Hematopoietic multipotent progenitor cell treated with erythropoietin and hydrocortisone succinate and interleukin-3 and kit ligand, for 6 days (in vitro differentiated cells): Measurements from ENCODE around the gene NEMF.
"Not testable (repeated sequence)": the region's sequence is repeated elsewhere in the genome, so short reads cannot be mapped to it uniquely, and the experiment has no call there.

Source experiments
- DNase-seq: peaks from one replicate; pipeline ENCODE4 v3.0.0-alpha.2; 2015

Gene NEMF, protein sequence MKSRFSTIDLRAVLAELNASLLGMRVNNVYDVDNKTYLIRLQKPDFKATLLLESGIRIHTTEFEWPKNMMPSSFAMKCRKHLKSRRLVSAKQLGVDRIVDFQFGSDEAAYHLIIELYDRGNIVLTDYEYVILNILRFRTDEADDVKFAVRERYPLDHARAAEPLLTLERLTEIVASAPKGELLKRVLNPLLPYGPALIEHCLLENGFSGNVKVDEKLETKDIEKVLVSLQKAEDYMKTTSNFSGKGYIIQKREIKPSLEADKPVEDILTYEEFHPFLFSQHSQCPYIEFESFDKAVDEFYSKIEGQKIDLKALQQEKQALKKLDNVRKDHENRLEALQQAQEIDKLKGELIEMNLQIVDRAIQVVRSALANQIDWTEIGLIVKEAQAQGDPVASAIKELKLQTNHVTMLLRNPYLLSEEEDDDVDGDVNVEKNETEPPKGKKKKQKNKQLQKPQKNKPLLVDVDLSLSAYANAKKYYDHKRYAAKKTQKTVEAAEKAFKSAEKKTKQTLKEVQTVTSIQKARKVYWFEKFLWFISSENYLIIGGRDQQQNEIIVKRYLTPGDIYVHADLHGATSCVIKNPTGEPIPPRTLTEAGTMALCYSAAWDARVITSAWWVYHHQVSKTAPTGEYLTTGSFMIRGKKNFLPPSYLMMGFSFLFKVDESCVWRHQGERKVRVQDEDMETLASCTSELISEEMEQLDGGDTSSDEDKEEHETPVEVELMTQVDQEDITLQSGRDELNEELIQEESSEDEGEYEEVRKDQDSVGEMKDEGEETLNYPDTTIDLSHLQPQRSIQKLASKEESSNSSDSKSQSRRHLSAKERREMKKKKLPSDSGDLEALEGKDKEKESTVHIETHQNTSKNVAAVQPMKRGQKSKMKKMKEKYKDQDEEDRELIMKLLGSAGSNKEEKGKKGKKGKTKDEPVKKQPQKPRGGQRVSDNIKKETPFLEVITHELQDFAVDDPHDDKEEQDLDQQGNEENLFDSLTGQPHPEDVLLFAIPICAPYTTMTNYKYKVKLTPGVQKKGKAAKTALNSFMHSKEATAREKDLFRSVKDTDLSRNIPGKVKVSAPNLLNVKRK

DNA sequence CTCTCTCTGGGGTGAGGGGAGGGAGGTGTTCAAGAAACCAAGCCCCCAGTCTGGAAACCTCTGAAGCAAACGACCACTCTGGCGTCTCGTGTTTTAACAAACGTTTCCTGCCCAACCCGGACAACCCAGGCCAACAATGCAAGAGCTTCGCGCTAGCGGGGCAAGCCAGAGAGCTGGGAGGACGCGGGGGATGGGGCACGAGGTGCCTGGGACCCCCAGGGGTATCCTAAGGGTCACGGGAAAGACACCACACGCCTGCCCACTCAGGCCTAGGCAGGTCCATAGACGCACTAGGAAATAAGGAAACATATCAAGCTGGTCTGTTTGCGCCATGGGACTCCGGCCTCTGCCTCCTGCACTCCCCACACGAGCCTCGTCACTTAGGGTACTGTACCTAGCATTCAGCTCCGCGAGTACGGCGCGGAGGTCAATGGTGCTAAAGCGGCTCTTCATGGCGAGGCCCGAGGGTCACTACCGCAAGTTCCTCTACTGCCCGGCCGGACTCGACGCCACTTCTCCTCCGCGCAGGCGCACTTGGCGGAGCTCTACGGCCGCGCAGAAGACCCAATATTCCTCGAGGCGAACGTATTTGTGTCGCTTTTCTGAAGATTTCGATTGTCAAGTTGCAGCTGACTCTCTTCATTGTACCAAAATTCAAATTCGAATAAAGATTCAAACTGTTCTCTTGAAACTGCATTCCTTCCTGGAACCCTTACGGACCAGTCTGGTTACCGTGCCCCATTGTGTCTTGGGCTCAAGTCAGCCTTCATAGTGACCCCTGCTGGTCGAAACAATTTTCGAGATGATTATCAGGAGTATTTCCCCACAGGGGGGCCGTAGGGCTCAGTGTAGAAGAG lies at the start of gene NEMF:
Gene NEMF (minus strand): TSS at position 488 of the 857 bp plus-strand sequence. CDS start 35 bp downstream, at position 453.
- DNase-seq, result peak; percentile 94

DNA sequence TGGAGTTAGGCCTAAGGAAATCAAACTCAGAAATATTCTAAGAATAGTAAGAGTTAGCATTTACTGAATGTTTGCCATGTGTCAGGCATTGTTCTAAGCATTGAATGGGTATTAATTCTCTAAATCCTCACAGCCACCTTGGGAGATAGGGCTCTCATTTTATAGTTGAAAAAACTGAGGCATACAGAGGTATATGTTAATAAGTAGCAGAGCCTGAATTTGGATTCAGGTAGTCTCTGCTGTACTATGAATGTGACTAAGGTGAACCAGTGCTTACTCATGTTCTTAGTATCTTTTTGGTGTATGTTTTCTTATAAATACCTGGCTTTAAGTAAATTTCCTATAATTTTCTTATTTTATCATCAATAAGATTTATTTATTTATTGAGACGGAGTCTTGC lies 48.4 kb upstream of the NEMF start:
- DNase-seq, result no peak

DNA sequence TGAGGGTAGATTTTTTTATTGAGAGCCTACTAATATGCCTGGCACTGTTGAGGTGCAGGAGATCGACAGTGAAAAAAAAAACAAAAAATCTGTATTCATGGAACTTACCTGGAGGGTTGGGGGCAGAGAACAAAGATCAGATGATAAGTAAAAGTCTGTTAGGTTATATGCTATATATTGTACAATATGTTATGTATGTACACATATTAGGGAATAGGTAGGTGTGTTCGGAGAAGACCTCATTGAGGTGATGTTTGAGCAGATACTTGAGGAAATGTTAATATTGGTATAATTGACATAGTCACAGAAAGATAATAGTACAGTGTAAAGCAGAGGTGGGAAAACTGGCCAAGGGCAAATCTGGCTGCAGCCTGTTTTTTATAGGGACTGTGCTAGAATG lies 45.9 kb upstream of the NEMF start:
- DNase-seq, result no peak

DNA sequence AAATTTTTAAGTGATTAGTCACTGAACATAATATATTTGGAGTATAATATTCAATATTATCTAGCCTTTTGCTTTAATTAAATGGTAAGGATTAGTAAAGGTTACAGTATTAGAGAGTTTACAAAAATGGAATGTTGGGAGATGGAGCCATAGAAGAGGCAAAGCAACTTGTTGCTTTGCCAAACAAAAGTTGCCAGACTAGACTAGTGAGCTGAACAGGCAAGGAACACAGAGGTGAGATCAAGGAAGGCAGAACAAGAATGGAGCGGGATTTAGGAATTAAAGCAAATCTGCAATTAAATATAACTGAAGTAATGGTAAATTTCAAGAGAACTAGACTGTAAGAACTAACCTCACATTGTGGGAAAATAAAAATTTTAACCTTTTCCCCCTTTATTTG lies 45.4 kb upstream of the NEMF start:
- DNase-seq, result no peak

DNA sequence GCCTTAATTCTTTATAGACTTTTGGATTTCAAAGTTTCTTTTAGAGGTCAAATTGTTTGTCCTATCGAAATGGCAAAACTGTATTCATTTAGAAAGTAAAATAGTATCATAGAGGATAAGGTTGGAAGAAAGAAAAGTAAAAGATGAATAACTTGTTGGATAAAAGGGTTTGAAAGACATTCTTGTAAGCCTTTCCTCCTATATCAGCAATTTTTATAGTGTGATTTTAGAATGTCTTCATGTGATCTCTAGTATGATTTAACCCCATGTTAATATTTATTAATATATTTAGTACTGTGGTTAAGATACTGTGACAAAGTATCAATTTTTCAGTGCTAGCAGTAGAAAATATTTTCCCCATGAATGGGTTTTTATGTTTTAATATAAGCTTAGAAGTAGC lies 44.8 kb upstream of the NEMF start:
- no peak for DNase-seq

DNA sequence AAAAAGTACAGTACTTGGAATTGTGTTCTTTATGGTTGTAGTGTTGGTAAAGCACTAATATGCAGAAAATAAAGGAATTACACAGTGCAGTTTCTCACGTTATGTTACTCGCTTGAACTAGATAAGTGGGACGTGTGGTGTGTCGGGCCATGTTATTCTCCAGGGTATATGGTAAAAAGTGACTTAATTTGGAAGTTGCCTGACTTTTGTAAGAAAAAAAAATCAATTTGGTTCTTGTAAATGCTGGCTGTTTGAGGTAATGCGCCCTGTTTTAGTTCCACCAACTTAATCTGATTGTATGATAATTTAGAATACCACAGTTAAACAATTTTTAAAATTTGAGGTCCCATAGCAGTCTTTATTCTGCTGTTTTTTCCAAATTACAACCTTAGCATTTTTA lies 44.4 kb upstream of the NEMF start:
- DNase-seq, result peak; percentile 48

DNA sequence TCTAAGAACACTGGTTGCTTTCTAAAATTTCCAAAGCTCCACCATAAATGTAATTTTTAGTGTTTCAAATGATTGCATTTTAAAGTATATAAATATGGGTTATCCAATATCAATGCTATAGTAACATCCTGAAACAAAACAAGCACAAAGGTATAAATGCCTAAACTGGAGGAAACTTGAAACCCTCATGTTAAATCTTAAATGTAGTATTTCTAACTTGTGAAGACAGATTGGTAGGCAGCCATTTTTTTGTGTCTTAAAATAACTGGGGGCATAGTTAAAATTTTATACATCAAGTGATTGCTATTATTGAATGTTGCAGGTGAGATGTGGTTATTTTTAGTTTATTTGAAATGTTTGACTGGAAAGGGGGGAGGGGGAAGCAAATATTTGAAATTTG lies 43.7 kb upstream of the NEMF start:
- not testable (repeated sequence) for DNase-seq

DNA sequence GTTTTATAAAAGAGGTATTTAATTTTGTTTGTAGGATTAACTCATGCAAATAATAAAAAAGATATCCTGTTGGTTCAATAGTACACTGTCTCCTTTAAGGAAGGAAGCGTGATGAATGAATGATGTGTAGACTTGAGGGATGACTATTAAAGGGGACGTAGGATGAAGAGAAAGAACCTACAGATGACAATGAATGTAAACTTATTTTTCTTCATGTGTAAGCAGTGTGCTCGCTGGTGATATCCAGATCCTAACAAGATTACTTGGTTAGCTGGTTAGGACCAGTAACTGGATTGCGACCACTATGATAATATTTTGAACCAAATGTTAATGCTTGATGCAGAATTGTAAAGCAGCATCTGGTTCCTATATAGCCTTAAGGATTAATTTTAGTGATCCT lies 42.9 kb upstream of the NEMF start:
- no peak for DNase-seq

DNA sequence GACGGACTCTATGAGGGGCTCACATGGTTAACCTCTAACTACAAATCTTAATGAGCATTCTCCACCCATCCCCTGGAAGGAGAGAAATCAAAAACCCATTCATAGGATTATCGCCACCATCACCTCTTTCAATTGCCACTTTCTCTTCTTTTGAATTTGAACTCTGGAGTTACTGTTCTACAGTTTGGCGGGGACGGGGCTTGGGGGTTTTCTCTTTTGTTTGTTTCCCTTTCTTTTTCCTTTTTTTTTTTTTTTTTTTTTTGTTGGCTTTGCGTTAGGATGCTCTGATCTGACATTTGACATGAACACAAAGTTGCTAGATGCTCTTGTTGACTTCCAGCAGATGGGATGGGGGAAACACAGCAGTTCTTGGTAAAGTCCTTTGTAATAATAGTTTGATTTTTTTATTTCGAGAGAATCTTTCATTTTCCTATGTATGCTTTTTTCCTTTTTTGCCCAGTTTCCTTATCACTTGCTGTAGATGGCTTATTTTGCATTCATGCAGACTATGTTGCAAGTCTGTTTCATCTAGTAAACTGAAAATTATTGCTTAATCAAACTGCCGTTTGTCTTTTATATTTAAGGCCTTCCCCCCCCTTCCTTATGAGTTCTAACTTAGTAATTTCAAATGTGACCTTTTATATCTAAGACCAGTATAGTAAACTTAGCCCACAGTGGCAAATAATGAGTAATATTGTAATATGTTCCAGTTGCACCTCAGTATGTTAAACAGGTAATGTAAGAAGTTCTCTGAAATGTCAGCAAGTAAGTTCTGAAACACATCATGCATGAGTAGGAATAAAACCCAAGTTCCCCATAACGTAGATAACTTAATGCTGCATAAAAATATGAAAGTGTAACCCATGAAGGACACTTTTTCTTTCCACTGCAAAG lies 41.9 kb upstream of the NEMF start:
- not testable (repeated sequence) for DNase-seq

DNA sequence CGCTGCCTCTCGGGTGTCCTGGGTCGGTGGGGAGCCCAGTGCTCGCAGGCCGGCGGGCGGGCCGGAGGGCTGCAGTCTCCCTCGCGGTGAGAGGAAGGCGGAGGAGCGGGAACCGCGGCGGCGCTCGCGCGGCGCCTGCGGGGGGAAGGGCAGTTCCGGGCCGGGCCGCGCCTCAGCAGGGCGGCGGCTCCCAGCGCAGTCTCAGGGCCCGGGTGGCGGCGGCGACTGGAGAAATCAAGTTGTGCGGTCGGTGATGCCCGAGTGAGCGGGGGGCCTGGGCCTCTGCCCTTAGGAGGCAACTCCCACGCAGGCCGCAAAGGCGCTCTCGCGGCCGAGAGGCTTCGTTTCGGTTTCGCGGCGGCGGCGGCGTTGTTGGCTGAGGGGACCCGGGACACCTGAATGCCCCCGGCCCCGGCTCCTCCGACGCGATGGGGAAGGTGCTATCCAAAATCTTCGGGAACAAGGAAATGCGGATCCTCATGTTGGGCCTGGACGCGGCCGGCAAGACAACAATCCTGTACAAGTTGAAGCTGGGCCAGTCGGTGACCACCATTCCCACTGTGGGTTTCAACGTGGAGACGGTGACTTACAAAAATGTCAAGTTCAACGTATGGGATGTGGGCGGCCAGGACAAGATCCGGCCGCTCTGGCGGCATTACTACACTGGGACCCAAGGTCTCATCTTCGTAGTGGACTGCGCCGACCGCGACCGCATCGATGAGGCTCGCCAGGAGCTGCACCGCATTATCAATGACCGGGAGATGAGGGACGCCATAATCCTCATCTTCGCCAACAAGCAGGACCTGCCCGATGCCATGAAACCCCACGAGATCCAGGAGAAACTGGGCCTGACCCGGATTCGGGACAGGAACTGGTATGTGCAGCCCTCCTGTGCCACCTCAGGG lies 41.0 kb upstream of the NEMF start:
- DNase-seq, result peak; percentile 73

DNA sequence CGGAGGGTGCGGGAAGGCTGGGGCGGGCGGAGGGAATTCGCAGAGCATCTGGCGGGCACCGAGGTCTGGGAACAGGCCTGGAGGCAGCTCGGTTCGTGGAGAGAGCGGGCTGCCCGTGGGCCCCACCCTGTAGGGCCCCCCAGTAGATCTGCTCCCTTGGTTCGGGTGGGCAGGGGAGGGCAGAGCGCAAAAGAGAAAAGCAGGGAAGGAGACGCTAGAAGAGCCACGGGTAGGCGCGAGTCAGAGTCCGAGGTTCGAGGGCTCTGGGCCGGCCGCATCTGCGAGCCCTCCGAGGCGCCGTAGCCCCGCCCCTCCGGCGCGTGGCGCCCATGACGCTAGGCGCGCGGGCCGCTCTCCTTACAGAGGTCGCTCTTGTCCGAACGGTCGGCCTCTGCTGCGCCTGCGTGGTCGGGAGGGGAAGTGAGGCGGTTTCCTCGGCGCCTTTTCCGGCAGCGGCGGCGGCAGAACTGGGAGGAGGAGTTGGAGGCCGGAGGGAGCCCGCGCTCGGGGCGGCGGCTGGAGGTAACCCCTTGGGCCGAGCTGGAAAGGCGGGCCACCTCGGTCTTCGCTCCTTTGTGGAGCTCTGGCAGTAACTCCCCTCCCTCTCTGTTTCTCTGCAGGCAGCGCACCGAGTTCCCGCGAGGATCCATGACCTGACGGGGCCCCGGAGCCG lies 40.2 kb upstream of the NEMF start, which contains the start of gene ARF6:
Gene ARF6 (plus strand): TSS at position 447 of the 673 bp plus-strand sequence. CDS start 655 bp downstream, outside the sequence.
- DNase-seq, result peak; percentile 99

DNA sequence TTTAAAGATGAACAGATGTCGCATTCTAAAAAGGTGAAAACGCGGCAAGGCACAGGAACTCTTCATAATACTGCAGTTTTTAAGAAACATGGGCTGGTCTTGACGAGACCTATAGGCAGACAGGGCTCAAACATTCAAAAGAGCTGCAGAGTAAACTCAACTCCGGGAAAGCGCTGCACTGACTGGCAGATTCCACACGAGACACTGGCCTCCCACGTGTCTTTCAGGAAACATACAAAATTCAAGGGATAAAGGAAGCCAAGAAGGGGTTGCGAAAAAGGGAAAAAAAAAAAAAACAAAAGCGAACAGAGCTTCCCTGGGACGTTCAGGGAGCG lies 39.7 kb upstream of the NEMF start:
- DNase-seq, result peak; percentile 91

DNA sequence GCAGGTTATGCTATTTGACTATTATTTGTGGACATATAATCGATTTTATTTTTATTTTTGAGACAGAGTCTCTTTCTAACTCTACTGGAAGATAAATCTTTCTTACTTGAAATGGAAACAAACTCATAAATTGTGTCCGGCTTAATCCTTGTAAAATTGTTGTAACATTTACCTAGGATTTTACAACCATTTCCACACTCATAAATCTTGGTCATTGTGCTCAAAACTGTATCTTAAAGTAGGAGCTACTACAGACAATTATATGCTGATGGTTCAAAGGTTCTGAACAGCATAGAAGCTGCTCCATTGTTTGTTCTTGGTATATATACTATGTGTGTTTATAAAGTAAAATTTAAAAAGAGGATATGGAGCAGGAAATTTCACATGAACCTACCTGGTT lies 35.7 kb upstream of the NEMF start:
- DNase-seq, result no peak

DNA sequence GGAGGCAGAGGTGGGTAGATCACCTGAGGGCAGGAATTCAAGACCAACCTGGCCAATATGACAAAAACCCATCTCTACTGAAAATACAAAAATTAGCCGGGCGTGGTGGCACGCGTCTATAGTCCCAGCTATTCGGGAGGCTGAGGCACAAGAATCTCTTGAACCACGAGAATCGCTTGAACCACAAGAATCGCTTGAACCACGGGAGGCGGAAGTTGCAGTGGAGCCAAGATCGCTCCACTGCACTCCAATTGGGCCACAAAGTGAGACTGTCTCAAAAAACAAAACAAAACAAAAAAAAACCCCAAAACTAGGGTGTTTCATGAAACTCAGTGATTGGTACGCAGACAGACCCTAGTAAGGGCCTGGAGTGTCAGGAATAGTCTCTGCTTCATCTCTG lies 33.9 kb upstream of the NEMF start:
- DNase-seq, result no peak

DNA sequence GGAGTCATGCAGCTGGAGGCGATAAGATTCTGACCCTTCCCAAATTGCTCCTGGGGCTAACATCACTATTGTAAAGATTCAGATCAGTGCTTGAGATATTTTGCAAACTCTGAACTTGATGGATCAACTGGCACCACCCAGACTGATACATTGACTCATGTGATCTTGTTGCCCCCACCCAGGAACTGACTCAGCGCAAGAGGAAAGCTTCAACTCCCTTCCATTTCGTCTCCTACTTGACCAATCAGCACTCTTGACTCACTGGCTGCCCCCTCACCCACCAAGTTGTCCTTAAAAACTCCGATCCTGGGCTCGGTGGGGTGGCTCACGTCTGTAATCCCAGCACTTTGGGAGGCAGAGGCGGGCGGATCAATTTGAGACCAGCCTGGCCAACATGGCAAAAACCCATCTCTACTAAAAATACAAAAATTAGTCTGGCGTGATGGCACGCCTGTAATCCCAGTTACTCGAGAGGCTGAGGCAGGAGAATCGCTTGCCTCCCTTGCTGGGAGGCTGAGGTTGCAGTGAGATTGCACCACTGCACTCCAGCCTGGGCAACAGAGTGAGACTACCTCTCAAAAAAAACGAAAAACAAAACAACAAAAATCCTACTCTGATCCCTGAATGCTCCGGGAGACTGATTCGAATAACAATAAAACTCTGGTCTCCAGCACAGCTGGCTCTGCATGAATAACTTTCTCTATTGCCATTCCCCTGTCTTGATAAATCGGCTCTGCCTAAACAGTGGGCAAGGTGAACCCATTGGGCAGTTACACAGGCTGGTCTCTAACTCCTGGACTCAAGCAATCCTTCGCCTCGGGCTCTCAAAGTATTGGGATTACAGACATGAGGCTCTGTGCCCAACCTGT lies 30.5 kb upstream of the NEMF start:
- peak; percentile 79 for DNase-seq

DNA sequence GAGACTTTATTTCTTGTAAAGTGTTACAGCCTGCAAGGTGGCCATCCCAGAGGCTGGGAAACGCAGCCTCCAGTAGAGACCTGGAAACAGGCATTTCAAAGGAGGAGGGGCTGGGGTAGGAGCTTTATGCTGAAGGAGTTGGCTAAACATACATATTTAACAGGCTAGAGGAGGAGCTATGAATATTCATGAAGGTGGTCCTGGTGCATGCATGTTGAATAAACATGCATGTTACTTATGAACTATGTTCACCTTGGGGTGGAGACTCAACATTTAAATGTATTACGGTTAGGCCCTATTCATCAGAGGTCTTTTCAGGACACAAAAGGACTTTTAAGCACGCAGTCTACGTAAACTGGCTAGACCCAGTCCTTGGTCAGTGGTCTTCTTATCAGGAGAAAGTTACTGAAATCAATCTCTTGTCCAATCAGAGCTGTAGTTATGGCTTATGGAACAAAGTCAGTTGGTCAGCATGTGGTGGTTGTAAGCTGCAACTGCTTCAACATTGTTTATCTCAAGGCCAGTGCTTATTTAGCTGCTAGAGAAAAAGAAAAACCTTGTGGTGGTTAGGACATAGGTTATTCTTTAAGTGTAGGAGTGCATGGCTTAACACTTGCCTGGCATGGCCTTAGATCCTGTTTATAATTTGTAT lies 28.9 kb upstream of the NEMF start:
- peak; percentile 53 for DNase-seq

DNA sequence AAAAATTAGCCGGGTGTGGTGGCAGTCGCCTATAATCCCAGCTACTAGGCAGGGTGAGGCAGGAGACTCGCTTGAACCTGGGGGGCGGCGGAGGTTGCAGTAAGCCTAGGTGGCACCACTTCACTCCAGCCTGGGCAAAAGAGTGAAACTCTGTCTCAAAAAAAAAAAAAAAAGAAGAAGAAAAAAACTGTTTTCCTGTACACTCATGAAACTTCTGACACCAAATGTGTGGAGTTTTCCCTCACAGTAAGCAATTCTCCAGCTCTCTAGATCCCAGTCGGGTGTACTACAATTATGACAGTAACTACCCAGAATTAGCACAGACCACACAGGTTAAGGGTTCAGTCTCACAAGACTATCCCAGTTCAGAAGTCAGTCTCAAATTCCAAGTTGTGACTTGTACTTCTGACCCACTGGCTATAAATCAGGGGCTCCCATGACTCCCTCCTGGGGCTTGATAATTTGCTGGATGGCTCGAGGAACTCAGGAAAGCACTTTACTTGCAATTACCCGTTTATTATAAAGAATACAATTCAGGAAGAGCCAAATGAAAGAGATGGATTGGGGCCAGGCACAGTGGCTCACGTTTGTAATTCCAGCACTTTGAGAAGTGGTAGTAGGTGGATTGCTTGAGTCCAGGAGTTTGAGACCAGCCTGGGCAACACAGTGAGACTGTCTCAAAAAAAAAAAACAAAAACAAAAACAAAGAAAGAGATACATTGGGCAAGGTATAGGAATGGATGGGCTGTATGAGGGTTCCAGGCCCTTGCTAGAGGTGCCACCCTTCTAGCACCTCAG lies 27.9 kb upstream of the NEMF start:
- no peak for DNase-seq
